ENCODE measurements around the gene HMX1.

- TF ChIP-seq, protein P1, sequence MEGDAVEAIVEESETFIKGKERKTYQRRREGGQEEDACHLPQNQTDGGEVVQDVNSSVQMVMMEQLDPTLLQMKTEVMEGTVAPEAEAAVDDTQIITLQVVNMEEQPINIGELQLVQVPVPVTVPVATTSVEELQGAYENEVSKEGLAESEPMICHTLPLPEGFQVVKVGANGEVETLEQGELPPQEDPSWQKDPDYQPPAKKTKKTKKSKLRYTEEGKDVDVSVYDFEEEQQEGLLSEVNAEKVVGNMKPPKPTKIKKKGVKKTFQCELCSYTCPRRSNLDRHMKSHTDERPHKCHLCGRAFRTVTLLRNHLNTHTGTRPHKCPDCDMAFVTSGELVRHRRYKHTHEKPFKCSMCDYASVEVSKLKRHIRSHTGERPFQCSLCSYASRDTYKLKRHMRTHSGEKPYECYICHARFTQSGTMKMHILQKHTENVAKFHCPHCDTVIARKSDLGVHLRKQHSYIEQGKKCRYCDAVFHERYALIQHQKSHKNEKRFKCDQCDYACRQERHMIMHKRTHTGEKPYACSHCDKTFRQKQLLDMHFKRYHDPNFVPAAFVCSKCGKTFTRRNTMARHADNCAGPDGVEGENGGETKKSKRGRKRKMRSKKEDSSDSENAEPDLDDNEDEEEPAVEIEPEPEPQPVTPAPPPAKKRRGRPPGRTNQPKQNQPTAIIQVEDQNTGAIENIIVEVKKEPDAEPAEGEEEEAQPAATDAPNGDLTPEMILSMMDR (conservative IDR thresholded peaks at IDR 0.05; ENCODE audit: low read depth, low read length): no peak
- TF ChIP-seq EZH2 (IDR thresholded peaks at IDR 0.05; ENCODE audit: low read length, unreplicated experiment): no peak
Observed at GRCh38 chr4:8844976-8845690, 26.5 kb downstream of the HMX1 start.
